Liver (tissue), 9 donors: Measurements from ENCODE around the gene MYO7B. TPM values are rescaled to one million over a fixed set of nuclear protein-coding genes. Genes with fewer than 3 reads are reported as not detected.

Experiments
- DNase-seq: peaks from one replicate; pipeline ENCODE4 v3.0.0-alpha.2; 2017; ENCODE audit warnings: low spot score
- H3K27ac ChIP-seq, 2 donors: one replicate each; pipeline ENCODE4 v1.7.0; 2013; ENCODE audit warnings: inconsistent platforms in 2 of 2, low read length in 2 of 2, control low read depth in 1 of 2, low read depth in 1 of 2, mild to moderate bottlenecking in 1 of 2
- H3K27me3 ChIP-seq, 4 donors: one replicate each; pipeline versions ENCODE4 v1.6.1 to v1.7.0; 2013; ENCODE audit warnings: low read length in 3 of 4, inconsistent platforms in 1 of 4, mild to moderate bottlenecking in 1 of 4, moderate library complexity in 1 of 4; ENCODE audit not compliant: control insufficient read depth in 4 of 4, insufficient read depth in 4 of 4
- H3K36me3 ChIP-seq, 4 donors: one replicate each; pipeline versions ENCODE4 v1.6.1 to v1.7.0; 2013; ENCODE audit warnings: low read length in 3 of 4, mild to moderate bottlenecking in 3 of 4, low read depth in 1 of 4, moderate library complexity in 1 of 4; ENCODE audit not compliant: control insufficient read depth in 4 of 4, insufficient read depth in 3 of 4
- H3K4me1 ChIP-seq, 4 donors: one replicate each; pipeline versions ENCODE4 v1.6.1 to v1.7.0; 2013; ENCODE audit warnings: low read length in 3 of 4, mild to moderate bottlenecking in 3 of 4, moderate library complexity in 1 of 4; ENCODE audit not compliant: control insufficient read depth in 4 of 4, insufficient read depth in 4 of 4
- H3K4me3 ChIP-seq, 3 donors: one replicate each; pipeline versions ENCODE4 v1.6.1 to v1.7.0; 2013; ENCODE audit warnings: low read length in 3 of 3, control low read depth in 1 of 3, low read depth in 1 of 3, mild to moderate bottlenecking in 1 of 3
- H3K9ac ChIP-seq, 2 donors: one replicate each; pipeline ENCODE4 v1.7.0; 2013; ENCODE audit warnings: low read length in 2 of 2, mild to moderate bottlenecking in 2 of 2, moderate library complexity in 2 of 2, control low read depth in 1 of 2, low read depth in 1 of 2
- H3K9me3 ChIP-seq, 4 donors: one replicate each; pipeline versions ENCODE4 v1.6.1 to v1.7.0; 2013; ENCODE audit warnings: low read length in 3 of 4; ENCODE audit not compliant: control insufficient read depth in 4 of 4
- EGR1 ChIP-seq, 2 donors: IDR thresholded peaks; 2 replicates each; pipeline ENCODE4 v1.6.1; 2016 to 2018; ENCODE audit warnings: antibody characterized with exemption in 2 of 2, low read depth in 2 of 2
- FOXA1 ChIP-seq: IDR thresholded peaks from 2 replicates; pipeline ENCODE4 v1.6.1; 2016; ENCODE audit warnings: antibody characterized with exemption
- FOXA2 ChIP-seq: IDR thresholded peaks from 2 replicates; pipeline ENCODE4 v1.6.1; 2016; ENCODE audit warnings: antibody characterized with exemption
- GABPA ChIP-seq, 2 donors: IDR thresholded peaks in 1 of 2; conservative IDR thresholded peaks in 1 of 2; 2 replicates each; pipeline ENCODE4 v1.6.1; 2016; ENCODE audit warnings: antibody characterized with exemption in 2 of 2, mild to moderate bottlenecking in 1 of 2, moderate library complexity in 1 of 2
- HNF4A ChIP-seq, 2 donors: conservative IDR thresholded peaks; 2 replicates each; pipeline ENCODE4 v1.6.1; 2016; ENCODE audit warnings: antibody characterized with exemption in 2 of 2, mild to moderate bottlenecking in 2 of 2
- HNF4G ChIP-seq: IDR thresholded peaks from 2 replicates; pipeline ENCODE4 v1.6.1; 2016; ENCODE audit warnings: antibody characterized with exemption
- JUND ChIP-seq, 2 donors: IDR thresholded peaks; 2 replicates each; pipeline ENCODE4 v1.6.1; 2016; ENCODE audit warnings: antibody characterized with exemption in 2 of 2
- NR2F2 ChIP-seq: IDR thresholded peaks from 2 replicates; pipeline ENCODE4 v1.6.1; 2016; ENCODE audit warnings: antibody characterized with exemption
- RAD21 ChIP-seq, 2 donors: IDR thresholded peaks; 2 replicates each; pipeline ENCODE4 v1.6.1; 2016; ENCODE audit warnings: antibody characterized with exemption in 2 of 2, mild to moderate bottlenecking in 2 of 2
- RXRA ChIP-seq, 2 donors: IDR thresholded peaks; 2 replicates each; pipeline ENCODE4 v1.6.1; 2017 to 2018; ENCODE audit warnings: antibody characterized with exemption in 2 of 2, mild to moderate bottlenecking in 1 of 2
- SP1 ChIP-seq: IDR thresholded peaks from 2 replicates; pipeline ENCODE4 v1.6.1; 2018; ENCODE audit warnings: antibody characterized with exemption, mild to moderate bottlenecking
- TAF1 ChIP-seq: conservative IDR thresholded peaks from 2 replicates; pipeline ENCODE4 v1.6.1; 2016; ENCODE audit warnings: antibody characterized with exemption, mild to moderate bottlenecking
- YY1 ChIP-seq: IDR thresholded peaks from 2 replicates; pipeline ENCODE4 v1.6.1; 2016; ENCODE audit warnings: antibody characterized with exemption, mild to moderate bottlenecking
- WGBS: extraction: QIAGEN DNeasy Blood & Tissue Kit; methylation state at CpG from one replicate; pipeline ENCODE4 v1.1.7; 2013; 5-methylcytosine and 5-hydroxymethylcytosine counted together
- polyA plus RNA-seq, 2 donors: library from polyadenylated mRNA; stranded (reverse) in 1 of 2; unstranded in 1 of 2; fragments of 200-250 nt in 1 of 2; fragments of >200 nt in 1 of 2; fragmentation: Nextera tagmentation in 1 of 2; extraction: Ambion mirVana in 1 of 2; gene quantifications; one replicate each; pipeline versions ENCODE4 v1.2.1 to v1.2.3, GENCODE V29; 2013 to 2015
- total RNA-seq, 2 donors: library from RNA; depleted of rRNA; stranded (reverse); fragments of >200 nt; gene quantifications; one replicate each; pipeline ENCODE4 v1.2.3, GENCODE V29; 2014
- TF ChIP-seq, protein P1 (sequence below): IDR thresholded peaks from 2 replicates; pipeline ENCODE4 v1.6.1; 2016; ENCODE audit warnings: antibody characterized with exemption
- TF ChIP-seq, protein P2 (sequence below): IDR thresholded peaks from 2 replicates; pipeline ENCODE4 v1.6.1; 2016; ENCODE audit warnings: antibody characterized with exemption
- TF ChIP-seq, protein P3 (sequence below): IDR thresholded peaks from 2 replicates; pipeline ENCODE4 v1.6.1; 2016; ENCODE audit warnings: antibody characterized with exemption, mild to moderate bottlenecking
- TF ChIP-seq, protein P4 (sequence below): fragments of 150-350 bp; IDR thresholded peaks from 2 replicates; pipeline ENCODE4 v1.5.1; 2017; ENCODE audit warnings: improper control_type of control experiment, low read depth, low read length; ENCODE audit not compliant: missing input control
- TF ChIP-seq, protein P5 (sequence below): IDR thresholded peaks from 2 replicates; pipeline ENCODE4 v1.6.1; 2016; ENCODE audit warnings: antibody characterized with exemption
- donor health status: healthy.
- donor health status: healthy.
- donor health status: healthy.
- donor health status: healthy.
- donor health status: healthy.

Gene MYO7B
- total and polyA plus RNA-seq, 4 donors = 0.15 to 1.1 (median 0.64) TPM

DNA sequence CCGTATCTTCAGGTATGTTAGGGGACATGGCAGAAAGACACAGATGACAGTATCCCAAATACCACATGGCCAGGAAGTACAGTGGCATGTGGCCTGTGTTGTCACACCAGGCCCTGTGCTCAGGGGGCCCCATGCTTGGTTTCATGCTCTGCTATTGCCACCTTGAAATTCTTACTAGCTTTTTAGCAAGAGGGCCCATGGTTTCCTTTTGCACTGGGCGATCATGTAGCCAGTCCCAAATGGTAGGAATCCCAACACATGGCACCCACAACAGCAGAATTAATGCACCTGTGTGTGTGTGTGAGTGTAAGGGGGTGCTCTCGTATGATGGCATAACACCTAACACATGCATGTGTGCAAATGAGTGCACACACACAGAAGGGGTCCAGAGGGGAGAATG is 39.2 kb downstream of the MYO7B start:
- 91% methylated on average over 3 of the region's 3 CpGs for WGBS
- H3K9ac ChIP-seq = no peak overlapping the region
- H3K27ac ChIP-seq = no peak overlapping the region
- no peaks in the 10 kb centered on the region for H3K9me3 ChIP-seq
- no peak for TF ChIP-seq HNF4G
- TF ChIP-seq SP1 = no peak
- TF ChIP-seq YY1 = no peak
- TF ChIP-seq, protein P1, sequence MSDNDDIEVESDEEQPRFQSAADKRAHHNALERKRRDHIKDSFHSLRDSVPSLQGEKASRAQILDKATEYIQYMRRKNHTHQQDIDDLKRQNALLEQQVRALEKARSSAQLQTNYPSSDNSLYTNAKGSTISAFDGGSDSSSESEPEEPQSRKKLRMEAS = no peak
- TF ChIP-seq GABPA (IDR thresholded peaks at IDR 0.05 in 1 of 2, conservative IDR thresholded peaks at IDR 0.05 in 1 of 2) = no peak
- TF ChIP-seq JUND (IDR thresholded peaks at IDR 0.05) = no peak
- no peak for TF ChIP-seq EGR1 (IDR thresholded peaks at IDR 0.05; ENCODE audit: low read depth in 2 of 2)
- TF ChIP-seq, protein P2, sequence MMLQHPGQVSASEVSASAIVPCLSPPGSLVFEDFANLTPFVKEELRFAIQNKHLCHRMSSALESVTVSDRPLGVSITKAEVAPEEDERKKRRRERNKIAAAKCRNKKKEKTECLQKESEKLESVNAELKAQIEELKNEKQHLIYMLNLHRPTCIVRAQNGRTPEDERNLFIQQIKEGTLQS = no peak
- no peak for TF ChIP-seq NR2F2
- TF ChIP-seq, protein P3, sequence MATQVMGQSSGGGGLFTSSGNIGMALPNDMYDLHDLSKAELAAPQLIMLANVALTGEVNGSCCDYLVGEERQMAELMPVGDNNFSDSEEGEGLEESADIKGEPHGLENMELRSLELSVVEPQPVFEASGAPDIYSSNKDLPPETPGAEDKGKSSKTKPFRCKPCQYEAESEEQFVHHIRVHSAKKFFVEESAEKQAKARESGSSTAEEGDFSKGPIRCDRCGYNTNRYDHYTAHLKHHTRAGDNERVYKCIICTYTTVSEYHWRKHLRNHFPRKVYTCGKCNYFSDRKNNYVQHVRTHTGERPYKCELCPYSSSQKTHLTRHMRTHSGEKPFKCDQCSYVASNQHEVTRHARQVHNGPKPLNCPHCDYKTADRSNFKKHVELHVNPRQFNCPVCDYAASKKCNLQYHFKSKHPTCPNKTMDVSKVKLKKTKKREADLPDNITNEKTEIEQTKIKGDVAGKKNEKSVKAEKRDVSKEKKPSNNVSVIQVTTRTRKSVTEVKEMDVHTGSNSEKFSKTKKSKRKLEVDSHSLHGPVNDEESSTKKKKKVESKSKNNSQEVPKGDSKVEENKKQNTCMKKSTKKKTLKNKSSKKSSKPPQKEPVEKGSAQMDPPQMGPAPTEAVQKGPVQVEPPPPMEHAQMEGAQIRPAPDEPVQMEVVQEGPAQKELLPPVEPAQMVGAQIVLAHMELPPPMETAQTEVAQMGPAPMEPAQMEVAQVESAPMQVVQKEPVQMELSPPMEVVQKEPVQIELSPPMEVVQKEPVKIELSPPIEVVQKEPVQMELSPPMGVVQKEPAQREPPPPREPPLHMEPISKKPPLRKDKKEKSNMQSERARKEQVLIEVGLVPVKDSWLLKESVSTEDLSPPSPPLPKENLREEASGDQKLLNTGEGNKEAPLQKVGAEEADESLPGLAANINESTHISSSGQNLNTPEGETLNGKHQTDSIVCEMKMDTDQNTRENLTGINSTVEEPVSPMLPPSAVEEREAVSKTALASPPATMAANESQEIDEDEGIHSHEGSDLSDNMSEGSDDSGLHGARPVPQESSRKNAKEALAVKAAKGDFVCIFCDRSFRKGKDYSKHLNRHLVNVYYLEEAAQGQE = no peak
- no peak for TF ChIP-seq HNF4A (conservative IDR thresholded peaks at IDR 0.05)
- TF ChIP-seq RXRA (IDR thresholded peaks at IDR 0.05) = no peak
- TF ChIP-seq, protein P4, sequence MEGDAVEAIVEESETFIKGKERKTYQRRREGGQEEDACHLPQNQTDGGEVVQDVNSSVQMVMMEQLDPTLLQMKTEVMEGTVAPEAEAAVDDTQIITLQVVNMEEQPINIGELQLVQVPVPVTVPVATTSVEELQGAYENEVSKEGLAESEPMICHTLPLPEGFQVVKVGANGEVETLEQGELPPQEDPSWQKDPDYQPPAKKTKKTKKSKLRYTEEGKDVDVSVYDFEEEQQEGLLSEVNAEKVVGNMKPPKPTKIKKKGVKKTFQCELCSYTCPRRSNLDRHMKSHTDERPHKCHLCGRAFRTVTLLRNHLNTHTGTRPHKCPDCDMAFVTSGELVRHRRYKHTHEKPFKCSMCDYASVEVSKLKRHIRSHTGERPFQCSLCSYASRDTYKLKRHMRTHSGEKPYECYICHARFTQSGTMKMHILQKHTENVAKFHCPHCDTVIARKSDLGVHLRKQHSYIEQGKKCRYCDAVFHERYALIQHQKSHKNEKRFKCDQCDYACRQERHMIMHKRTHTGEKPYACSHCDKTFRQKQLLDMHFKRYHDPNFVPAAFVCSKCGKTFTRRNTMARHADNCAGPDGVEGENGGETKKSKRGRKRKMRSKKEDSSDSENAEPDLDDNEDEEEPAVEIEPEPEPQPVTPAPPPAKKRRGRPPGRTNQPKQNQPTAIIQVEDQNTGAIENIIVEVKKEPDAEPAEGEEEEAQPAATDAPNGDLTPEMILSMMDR = no peak
- no peak for TF ChIP-seq FOXA2
- no peak for TF ChIP-seq RAD21 (IDR thresholded peaks at IDR 0.05)
- TF ChIP-seq, protein P5, sequence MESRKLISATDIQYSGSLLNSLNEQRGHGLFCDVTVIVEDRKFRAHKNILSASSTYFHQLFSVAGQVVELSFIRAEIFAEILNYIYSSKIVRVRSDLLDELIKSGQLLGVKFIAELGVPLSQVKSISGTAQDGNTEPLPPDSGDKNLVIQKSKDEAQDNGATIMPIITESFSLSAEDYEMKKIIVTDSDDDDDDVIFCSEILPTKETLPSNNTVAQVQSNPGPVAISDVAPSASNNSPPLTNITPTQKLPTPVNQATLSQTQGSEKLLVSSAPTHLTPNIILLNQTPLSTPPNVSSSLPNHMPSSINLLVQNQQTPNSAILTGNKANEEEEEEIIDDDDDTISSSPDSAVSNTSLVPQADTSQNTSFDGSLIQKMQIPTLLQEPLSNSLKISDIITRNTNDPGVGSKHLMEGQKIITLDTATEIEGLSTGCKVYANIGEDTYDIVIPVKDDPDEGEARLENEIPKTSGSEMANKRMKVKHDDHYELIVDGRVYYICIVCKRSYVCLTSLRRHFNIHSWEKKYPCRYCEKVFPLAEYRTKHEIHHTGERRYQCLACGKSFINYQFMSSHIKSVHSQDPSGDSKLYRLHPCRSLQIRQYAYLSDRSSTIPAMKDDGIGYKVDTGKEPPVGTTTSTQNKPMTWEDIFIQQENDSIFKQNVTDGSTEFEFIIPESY = no peak
- TF ChIP-seq TAF1 = no peak
- TF ChIP-seq FOXA1 = no peak
- H3K27me3 ChIP-seq = no peaks in the 10 kb centered on the region
- H3K36me3 ChIP-seq = no peaks in the 10 kb centered on the region
- peaks cover 0 to 2% (median 0%) of the 10 kb centered on the region in 4 donors for H3K4me1 ChIP-seq
- no peak overlapping the region for H3K4me3 ChIP-seq
- DNase-seq = no peak
